ENCODE results near the gene KLHL18.

GRCh38 chr3:47244531-47245100 lies 38.1 kb upstream of the KLHL18 start:
- no peak for TF ChIP-seq CTCF (IDR thresholded peaks at IDR 0.05; ENCODE audit: low read depth, low read length, missing input control)
- TF ChIP-seq ZBTB33 (IDR thresholded peaks at IDR 0.05), result no peak
- no peak for TF ChIP-seq NR2F2 (IDR thresholded peaks at IDR 0.05)
- no peak for TF ChIP-seq RAD21 (IDR thresholded peaks at IDR 0.05)
- no peak for TF ChIP-seq YY1 (IDR thresholded peaks at IDR 0.05)
- TF ChIP-seq JUND (IDR thresholded peaks at IDR 0.05), result no peak

All from liver (tissue), 3 donors.